ENCODE results near the gene KAT5.
"Not testable (repeated sequence)": the region's sequence is repeated elsewhere in the genome, so short reads cannot be mapped to it uniquely, and the experiment has no call there.

KAT5 gene

GRCh38 chr11:65745049-65745448 lies 33.0 kb downstream of the KAT5 start:
- no peak for DNase-seq

DNA sequence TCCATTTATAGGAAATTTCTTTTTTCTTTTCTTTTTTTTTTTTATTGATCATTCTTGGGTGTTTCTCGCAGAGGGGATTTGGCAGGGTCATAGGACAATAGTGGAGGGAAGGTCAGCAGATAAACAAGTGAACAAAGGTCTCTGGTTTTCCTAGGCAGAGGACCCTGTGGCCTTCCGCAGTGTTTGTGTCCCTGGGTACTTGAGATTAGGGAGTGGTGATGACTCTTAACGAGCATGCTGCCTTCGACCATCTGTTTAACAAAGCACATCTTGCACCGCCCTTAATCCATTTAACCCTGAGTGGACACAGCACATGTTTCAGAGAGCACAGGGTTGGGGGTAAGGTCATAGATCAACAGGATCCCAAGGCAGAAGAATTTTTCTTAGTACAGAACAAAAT lies 50.1 kb downstream of the KAT5 start:
- not testable (repeated sequence) for DNase-seq

DNA sequence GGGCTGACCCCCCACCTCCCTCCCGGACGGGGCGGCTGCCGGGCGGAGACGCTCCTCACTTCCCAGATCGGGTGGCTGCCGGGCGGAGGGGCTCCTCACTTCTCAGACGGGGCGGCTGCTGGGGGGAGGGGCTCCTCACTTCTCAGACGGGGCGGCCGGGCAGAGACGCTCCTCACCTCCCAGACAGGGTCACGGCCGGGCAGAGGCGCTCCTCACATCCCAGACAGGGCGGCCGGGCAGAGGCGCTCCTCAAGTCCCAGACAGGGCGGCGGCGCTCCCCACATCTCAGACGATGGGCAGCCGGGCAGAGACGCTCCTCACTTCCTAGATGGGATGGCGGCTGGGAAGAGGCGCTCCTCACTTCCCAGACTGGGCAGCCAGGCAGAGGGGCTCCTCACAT lies 50.8 kb downstream of the KAT5 start:
- not testable (repeated sequence) for DNase-seq

- DNase-seq = no peak
Observed at GRCh38 chr11:65764434-65764833, 52.4 kb downstream of the KAT5 start.

DNA sequence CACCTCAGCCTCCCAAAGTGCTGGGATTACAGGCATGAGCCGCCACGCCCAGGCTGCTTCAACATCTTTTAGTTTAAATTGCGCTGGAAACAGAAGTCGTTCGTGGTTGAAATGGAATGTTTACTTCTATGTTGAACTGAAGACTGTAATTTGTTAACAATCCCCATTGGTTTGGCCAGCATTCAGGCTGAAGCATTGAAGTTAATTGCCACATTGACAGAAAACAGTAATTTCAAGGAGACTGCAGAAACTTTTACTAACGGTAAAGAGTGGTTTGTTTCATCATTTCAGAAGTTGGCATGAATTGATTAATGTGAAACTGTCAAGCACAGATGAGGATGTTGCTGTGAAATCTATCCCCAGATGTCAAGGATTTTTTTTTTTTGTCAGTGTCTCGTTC lies 54.5 kb downstream of the KAT5 start:
- DNase-seq = no peak

DNA sequence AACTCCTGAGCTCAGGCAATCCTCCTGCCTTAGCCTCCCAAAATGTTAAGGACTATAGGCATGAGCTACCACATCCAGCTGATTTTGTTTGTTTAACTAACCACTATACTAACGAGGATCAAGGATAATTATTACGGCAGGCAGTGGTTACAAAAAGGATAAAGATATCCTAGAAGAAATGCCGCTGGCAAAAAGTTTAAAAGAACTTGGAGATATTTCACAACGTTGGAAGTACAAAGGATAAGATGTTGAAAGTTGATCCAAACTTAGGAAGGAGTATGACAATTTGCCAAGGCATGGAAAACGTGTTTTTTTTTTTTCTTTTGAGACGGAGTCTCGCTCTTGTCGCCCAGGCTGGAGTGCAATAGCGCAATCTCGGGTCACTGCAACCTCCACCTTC lies 55.4 kb downstream of the KAT5 start:
- DNase-seq = no peak

GRCh38 chr11:65767806-65768205 lies 55.8 kb downstream of the KAT5 start:
- DNase-seq = not testable (repeated sequence)
